Measurements from ENCODE around the gene GNRHR.

- no peak for TF ChIP-seq POLR2A (IDR thresholded peaks at IDR 0.05; ENCODE audit: low read depth, low read length)
- TF ChIP-seq CTCF (conservative IDR thresholded peaks at IDR 0.05; ENCODE audit: low read depth, low read length), result no peak
- no peak for TF ChIP-seq MXI1 (IDR thresholded peaks at IDR 0.05; ENCODE audit: borderline replicate concordance, low read depth, low read length)
- no peak for TF ChIP-seq SMC3 (IDR thresholded peaks at IDR 0.05; ENCODE audit: low read depth, low read length)
- no peak for TF ChIP-seq ELK1 (IDR thresholded peaks at IDR 0.05; ENCODE audit: borderline replicate concordance, low read depth, low read length)
Measured at GRCh38 chr4:67714248-67714583, 40.0 kb downstream of the GNRHR start.

All from IMR-90 (cell line).